Right ventricle myocardium superior (tissue), 1 donor: ENCODE results near the gene WWTR1. TPM values are rescaled to one million over a fixed set of nuclear protein-coding genes. Genes with fewer than 3 reads are reported as not detected.

Source experiments
- ATAC-seq: fragments of 200-7000 bp; cut with Tn5 transposase; one replicate; pipeline ENCODE4 v1.9.1; 2020; ENCODE audit warnings: mild to moderate bottlenecking; ENCODE audit not compliant: poor library complexity
- DNase-seq: peaks from one replicate; pipeline ENCODE4 v3.0.0-alpha.2; 2020
- intact Hi-C: fragments of 100-400 bp; cut with DNase I; formaldehyde crosslinking; loops from one replicate; pipeline ENCODE4 v1.11.2; 2022
- total RNA-seq: library from RNA; stranded (reverse); fragmentation: NEBNext Ultra II Directional; extraction: Animal tissue kit (Norgen Biotek cat#: 25700); gene quantifications from one replicate; pipeline ENCODE4 v1.2.1, GENCODE V29; 2021
- donor health status: DM: no; HTN: yes; CAD: no; lungs with severe emphysema.

The WWTR1 gene
- total RNA-seq, 1 donor from 2014 or later = 37.9 TPM

- no peak for DNase-seq
- ATAC-seq = no peak
- intact Hi-C loops = no loop called here
Observed at GRCh38 chr3:149605902-149606301, 51.9 kb downstream of the WWTR1 start.

- DNase-seq (no peak), ATAC-seq (peak; percentile 7)
- intact Hi-C loops = no loop called here
Observed at GRCh38 chr3:149604125-149604875, 53.5 kb downstream of the WWTR1 start.

GRCh38 chr3:149603126-149604074, 54.4 kb downstream of the WWTR1 start:
- DNase-seq = no peak
- ATAC-seq = no peak
- intact Hi-C loops = no loop called here

GRCh38 chr3:149600634-149601033, 57.2 kb downstream of the WWTR1 start:
- ATAC-seq (no peak), DNase-seq (no peak)
- intact Hi-C loops = no loop called here

- intact Hi-C loops = no loop called here
- peak; percentile 65 for ATAC-seq
- no peak for DNase-seq
Observed at GRCh38 chr3:149599236-149599635, 58.6 kb downstream of the WWTR1 start.

GRCh38 chr3:149596134-149596770, 61.6 kb downstream of the WWTR1 start:
- DNase-seq = no peak
- intact Hi-C loops = no loop called here
- no peak for ATAC-seq

- no peak for DNase-seq
- no peak for ATAC-seq
- intact Hi-C loops = no loop called here
Observed at GRCh38 chr3:149593418-149594160, 64.2 kb downstream of the WWTR1 start.

GRCh38 chr3:149592758-149593240, 65.0 kb downstream of the WWTR1 start:
- intact Hi-C loops = no loop called here
- peak; percentile 52 for DNase-seq
- ATAC-seq = peak; percentile 94

- intact Hi-C loops = no loop called here
- ATAC-seq = no peak
- DNase-seq = no peak
Observed at GRCh38 chr3:149590691-149591441, 67.0 kb downstream of the WWTR1 start.

GRCh38 chr3:149589332-149589731, 68.5 kb downstream of the WWTR1 start:
- no peak for DNase-seq
- ATAC-seq = no peak
- intact Hi-C loops = no loop called here

- intact Hi-C loops = no loop called here
- no peak for DNase-seq
- no peak for ATAC-seq
Observed at GRCh38 chr3:149588909-149589308, 68.9 kb downstream of the WWTR1 start.

GRCh38 chr3:149587383-149587782, 70.4 kb downstream of the WWTR1 start:
- intact Hi-C loops = no loop called here
- DNase-seq = no peak
- no peak for ATAC-seq

- intact Hi-C loops = no loop called here
- DNase-seq = no peak
- ATAC-seq = no peak
Observed at GRCh38 chr3:149586871-149587270, 71.0 kb downstream of the WWTR1 start.

GRCh38 chr3:149585401-149585726, 72.5 kb downstream of the WWTR1 start:
- intact Hi-C loops = no loop called here
- DNase-seq = no peak
- ATAC-seq = no peak

GRCh38 chr3:149583921-149584635, 73.7 kb downstream of the WWTR1 start:
- ATAC-seq = no peak
- intact Hi-C loops = no loop called here
- no peak for DNase-seq

GRCh38 chr3:149582395-149582794, 75.4 kb downstream of the WWTR1 start:
- intact Hi-C loops = no loop called here
- DNase-seq (no peak), ATAC-seq (no peak)

GRCh38 chr3:149581681-149582370, 76.0 kb downstream of the WWTR1 start:
- peak; percentile 69 for ATAC-seq
- no peak for DNase-seq
- intact Hi-C loops = no loop called here
